GM12872 (cell line): ENCODE data around the gene RIPK1.

ENCODE experiments used
- TF ChIP-seq, protein P1 (sequence below): IDR thresholded peaks from 3 replicates; pipeline ENCODE4 v1.5.1; 2011; ENCODE audit warnings: low read depth, mild to moderate bottlenecking, low read length, moderate library complexity; ENCODE audit not compliant: insufficient read depth

The RIPK1 gene

DNA sequence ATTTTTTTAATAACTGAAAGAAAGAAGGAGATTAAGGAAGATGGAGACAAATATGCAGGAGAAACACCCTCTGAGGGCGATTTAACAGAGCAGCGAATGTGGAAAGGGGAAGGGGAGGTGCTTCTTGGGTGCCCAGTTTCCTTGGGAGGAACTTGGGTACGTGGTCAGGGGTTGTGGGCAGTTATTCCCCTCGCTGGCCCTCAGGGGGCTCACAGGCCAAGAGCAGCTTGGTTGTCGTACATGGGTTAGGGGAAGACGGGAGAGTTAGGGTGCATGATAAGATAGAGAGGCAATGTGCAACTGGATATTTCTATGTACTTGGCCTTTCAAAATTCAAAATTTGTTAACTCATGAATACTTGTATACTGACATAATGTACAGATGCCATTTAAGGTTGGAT lies 96.1 kb downstream of the RIPK1 start:
- TF ChIP-seq, protein P1, sequence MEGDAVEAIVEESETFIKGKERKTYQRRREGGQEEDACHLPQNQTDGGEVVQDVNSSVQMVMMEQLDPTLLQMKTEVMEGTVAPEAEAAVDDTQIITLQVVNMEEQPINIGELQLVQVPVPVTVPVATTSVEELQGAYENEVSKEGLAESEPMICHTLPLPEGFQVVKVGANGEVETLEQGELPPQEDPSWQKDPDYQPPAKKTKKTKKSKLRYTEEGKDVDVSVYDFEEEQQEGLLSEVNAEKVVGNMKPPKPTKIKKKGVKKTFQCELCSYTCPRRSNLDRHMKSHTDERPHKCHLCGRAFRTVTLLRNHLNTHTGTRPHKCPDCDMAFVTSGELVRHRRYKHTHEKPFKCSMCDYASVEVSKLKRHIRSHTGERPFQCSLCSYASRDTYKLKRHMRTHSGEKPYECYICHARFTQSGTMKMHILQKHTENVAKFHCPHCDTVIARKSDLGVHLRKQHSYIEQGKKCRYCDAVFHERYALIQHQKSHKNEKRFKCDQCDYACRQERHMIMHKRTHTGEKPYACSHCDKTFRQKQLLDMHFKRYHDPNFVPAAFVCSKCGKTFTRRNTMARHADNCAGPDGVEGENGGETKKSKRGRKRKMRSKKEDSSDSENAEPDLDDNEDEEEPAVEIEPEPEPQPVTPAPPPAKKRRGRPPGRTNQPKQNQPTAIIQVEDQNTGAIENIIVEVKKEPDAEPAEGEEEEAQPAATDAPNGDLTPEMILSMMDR: no peak
